Hepatocyte (in vitro differentiated cells): ENCODE results near the gene SCN9A. TPM values are rescaled to one million over a fixed set of nuclear protein-coding genes. Genes with fewer than 3 reads are reported as not detected.

Source experiments
- DNase-seq: peaks from one replicate; pipeline ENCODE4 v3.0.0-alpha.2; 2016; ENCODE audit warnings: low spot score
- H2AFZ ChIP-seq: fragments of 200-600 bp; sonication (generic); 2 replicates; pipeline ENCODE4 v1.6.0; 2016; ENCODE audit warnings: antibody characterized with exemption, mild to moderate bottlenecking
- H3K27ac ChIP-seq: fragments of 200-600 bp; sonication (generic); 2 replicates; pipeline ENCODE4 v1.5.1; 2016; ENCODE audit warnings: mild to moderate bottlenecking
- H3K27me3 ChIP-seq: fragments of 200-600 bp; sonication (generic); 2 replicates; pipeline ENCODE4 v1.6.1; 2016
- H3K36me3 ChIP-seq: fragments of 200-600 bp; sonication (generic); replicated peaks from 2 replicates; pipeline ENCODE4 v1.5.1; 2016; ENCODE audit warnings: low read depth; ENCODE audit not compliant: insufficient read depth
- H3K4me1 ChIP-seq: fragments of 200-600 bp; sonication (generic); 2 replicates; pipeline ENCODE4 v1.5.1; 2016; ENCODE audit warnings: mild to moderate bottlenecking, moderate library complexity; ENCODE audit not compliant: insufficient read depth
- H3K4me2 ChIP-seq: fragments of 200-600 bp; sonication (generic); 2 replicates; pipeline ENCODE4 v1.6.0; 2016
- H3K4me3 ChIP-seq: fragments of 200-600 bp; sonication (generic); 2 replicates; pipeline ENCODE4 v1.5.1; 2016; ENCODE audit warnings: mild to moderate bottlenecking
- H3K79me2 ChIP-seq: fragments of 200-600 bp; sonication (generic); 2 replicates; pipeline ENCODE4 v1.6.0; 2017; ENCODE audit warnings: mild to moderate bottlenecking
- H3K9me2 ChIP-seq: fragments of 200-600 bp; sonication (generic); replicated peaks from 2 replicates; pipeline ENCODE4 v1.6.0; 2017; ENCODE audit warnings: mild to moderate bottlenecking; ENCODE audit not compliant: insufficient read depth
- H3K9me3 ChIP-seq: fragments of 200-600 bp; sonication (generic); 2 replicates; pipeline ENCODE4 v1.5.1; 2016; ENCODE audit warnings: low read depth, mild to moderate bottlenecking
- H4K20me1 ChIP-seq: fragments of 200-600 bp; sonication (generic); 2 replicates; pipeline ENCODE4 v1.6.0; 2016; ENCODE audit warnings: mild to moderate bottlenecking; ENCODE audit not compliant: insufficient read depth, poor library complexity, severe bottlenecking
- EZH2 ChIP-seq: fragments of 200-600 bp; sonication (generic); IDR thresholded peaks from 2 replicates; pipeline ENCODE4 v1.6.1; 2016; ENCODE audit warnings: antibody characterized with exemption, mild to moderate bottlenecking, borderline replicate concordance
- EZH2phosphoT487 ChIP-seq: fragments of 200-600 bp; sonication (generic); IDR thresholded peaks from one replicate; pipeline ENCODE4 v1.6.1; 2018; ENCODE audit warnings: antibody characterized with exemption, mild to moderate bottlenecking, low read depth, moderate library complexity; ENCODE audit not compliant: unreplicated experiment, severe bottlenecking
- WGBS: methylation state at CpG from one replicate; pipeline ENCODE4 v1.1.6; 2016; ENCODE audit warnings: low lambda C conversion rate; ENCODE audit errors: missing lambda C conversion rate; 5-methylcytosine and 5-hydroxymethylcytosine counted together
- polyA plus RNA-seq: library from polyadenylated mRNA; unstranded; fragments of >200 nt; fragmentation: Nextera tagmentation; extraction: Ambion mirVana; gene quantifications from 2 replicates; pipeline ENCODE4 v1.2.1, GENCODE V29; 2016
- total RNA-seq: library from RNA; depleted of rRNA; stranded (reverse); fragments of >200 nt; gene quantifications from 2 replicates; pipeline ENCODE4 v1.2.3, GENCODE V29; 2014
- TF ChIP-seq, protein P1 (sequence below): fragments of 200-600 bp; sonication (generic); IDR thresholded peaks from 2 replicates; pipeline ENCODE4 v1.5.1; 2016; ENCODE audit warnings: antibody characterized with exemption, mild to moderate bottlenecking; ENCODE audit not compliant: poor library complexity

SCN9A gene
- total and polyA plus RNA-seq, 2 experiments from 2014 or later, result 5.1 to 11.7 TPM

DNA sequence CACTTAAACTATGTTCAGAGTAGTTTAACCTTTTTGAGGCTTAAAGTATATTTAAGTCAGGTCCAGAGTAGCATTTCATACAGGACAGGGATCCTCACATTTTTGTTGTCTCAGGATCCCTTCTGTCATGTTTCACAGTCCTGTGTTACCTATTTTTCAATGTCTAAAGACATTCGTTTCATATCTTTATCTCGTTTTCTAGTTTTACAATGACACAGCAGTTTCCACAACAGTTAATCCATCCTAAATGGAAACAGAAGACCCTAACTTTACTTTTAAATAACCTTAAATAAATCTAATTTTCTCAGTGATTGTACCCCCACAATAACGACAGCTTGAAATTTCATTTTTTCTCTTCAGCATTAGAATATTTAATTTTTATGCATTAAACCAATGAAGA is 17.3 kb upstream of the SCN9A start:
- H3K27ac ChIP-seq, result no peak overlapping the region
- no peak overlapping the region for H2AFZ ChIP-seq
- no peak for DNase-seq
- no peaks in the 10 kb centered on the region for H3K36me3 ChIP-seq
- no peaks in the 10 kb centered on the region for H3K9me2 ChIP-seq
- H4K20me1 ChIP-seq, result no peaks in the 10 kb centered on the region
- no peaks in the 10 kb centered on the region for H3K79me2 ChIP-seq
- no peak overlapping the region for H3K4me2 ChIP-seq
- no peaks in the 10 kb centered on the region for H3K27me3 ChIP-seq
- H3K4me1 ChIP-seq, result no peaks in the 10 kb centered on the region
- H3K4me3 ChIP-seq, result no peak overlapping the region
- no peak for TF ChIP-seq EZH2phosphoT487
- TF ChIP-seq, protein P1, sequence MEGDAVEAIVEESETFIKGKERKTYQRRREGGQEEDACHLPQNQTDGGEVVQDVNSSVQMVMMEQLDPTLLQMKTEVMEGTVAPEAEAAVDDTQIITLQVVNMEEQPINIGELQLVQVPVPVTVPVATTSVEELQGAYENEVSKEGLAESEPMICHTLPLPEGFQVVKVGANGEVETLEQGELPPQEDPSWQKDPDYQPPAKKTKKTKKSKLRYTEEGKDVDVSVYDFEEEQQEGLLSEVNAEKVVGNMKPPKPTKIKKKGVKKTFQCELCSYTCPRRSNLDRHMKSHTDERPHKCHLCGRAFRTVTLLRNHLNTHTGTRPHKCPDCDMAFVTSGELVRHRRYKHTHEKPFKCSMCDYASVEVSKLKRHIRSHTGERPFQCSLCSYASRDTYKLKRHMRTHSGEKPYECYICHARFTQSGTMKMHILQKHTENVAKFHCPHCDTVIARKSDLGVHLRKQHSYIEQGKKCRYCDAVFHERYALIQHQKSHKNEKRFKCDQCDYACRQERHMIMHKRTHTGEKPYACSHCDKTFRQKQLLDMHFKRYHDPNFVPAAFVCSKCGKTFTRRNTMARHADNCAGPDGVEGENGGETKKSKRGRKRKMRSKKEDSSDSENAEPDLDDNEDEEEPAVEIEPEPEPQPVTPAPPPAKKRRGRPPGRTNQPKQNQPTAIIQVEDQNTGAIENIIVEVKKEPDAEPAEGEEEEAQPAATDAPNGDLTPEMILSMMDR, result no peak
- no peak for TF ChIP-seq EZH2
- H3K9me3 ChIP-seq, result no peaks in the 10 kb centered on the region
- WGBS, result 65% methylated on average over 3 of the region's 3 CpGs

DNA sequence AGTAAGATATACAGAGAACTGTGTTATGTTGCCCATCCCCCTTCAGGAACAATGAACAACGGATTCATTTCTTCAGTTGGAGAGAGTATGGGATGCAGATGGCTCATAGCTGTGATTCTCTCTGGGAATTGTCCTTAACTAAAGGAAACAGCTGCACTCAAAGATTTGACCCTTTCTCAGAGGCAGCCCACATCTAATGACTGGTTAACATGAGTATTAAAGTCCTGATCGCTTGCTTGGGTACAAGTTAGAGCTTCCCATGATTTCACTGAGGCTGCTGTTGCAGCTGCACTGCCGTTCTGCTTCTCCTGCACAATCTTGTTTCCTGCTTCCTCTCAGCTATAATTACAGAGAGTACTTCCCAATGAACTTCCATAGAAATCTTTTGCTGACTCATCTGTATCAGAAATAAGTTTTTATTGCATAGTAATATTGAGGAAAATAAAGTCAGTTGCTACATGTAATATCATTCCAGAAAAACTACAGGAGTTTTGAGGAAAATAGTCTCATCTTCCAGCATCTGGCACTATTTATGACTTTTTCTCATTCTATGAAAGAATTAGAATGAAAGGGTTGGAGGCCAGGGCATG is 12.8 kb upstream of the SCN9A start:
- TF ChIP-seq EZH2, result no peak
- TF ChIP-seq EZH2phosphoT487, result no peak
- TF ChIP-seq, protein P1, result no peak
- WGBS, result 69% methylated on average over 3 of the region's 3 CpGs

DNA sequence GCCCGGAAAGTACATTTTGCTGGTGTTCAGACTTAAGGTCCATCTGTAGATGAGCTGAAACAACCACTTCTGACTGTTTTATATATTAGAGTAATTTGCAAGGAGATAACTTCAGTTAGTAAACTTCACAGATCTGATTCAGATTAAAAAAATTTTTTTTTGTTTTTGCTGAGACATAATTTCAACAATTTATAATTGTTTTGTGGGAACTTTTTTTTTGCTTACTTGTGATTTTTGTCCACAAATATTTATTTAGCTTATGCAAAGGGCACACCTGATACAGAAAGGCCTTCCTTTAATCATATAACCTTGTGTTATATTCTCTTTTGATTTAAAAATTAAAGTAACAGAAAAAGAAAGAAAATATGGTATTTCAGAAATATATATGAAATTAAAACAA is 9.6 kb upstream of the SCN9A start:
- DNase-seq, result no peak
- no peaks in the 10 kb centered on the region for H3K79me2 ChIP-seq
- peaks cover under 1% of the 10 kb centered on the region for H3K27me3 ChIP-seq
- no peaks in the 10 kb centered on the region for H3K4me1 ChIP-seq
- TF ChIP-seq EZH2phosphoT487 (no peak), EZH2 (no peak)
- TF ChIP-seq, protein P1, result no peak
- H3K4me2 ChIP-seq, result no peak overlapping the region
- no peak overlapping the region for H3K4me3 ChIP-seq
- no peak overlapping the region for H3K27ac ChIP-seq
- WGBS, result 97% methylated on average over 1 of the region's 1 CpG
- H3K36me3 ChIP-seq, result no peaks in the 10 kb centered on the region
- H3K9me3 ChIP-seq, result no peaks in the 10 kb centered on the region
- no peak overlapping the region for H2AFZ ChIP-seq
- H4K20me1 ChIP-seq, result no peaks in the 10 kb centered on the region
- H3K9me2 ChIP-seq, result no peaks in the 10 kb centered on the region

More for the DNA sequence above, 12.8 kb upstream of the SCN9A start:
- no peaks in the 10 kb centered on the region for H3K79me2 ChIP-seq
- H3K9me2 ChIP-seq, result no peaks in the 10 kb centered on the region
- no peak for DNase-seq
- no peak overlapping the region for H3K4me3 ChIP-seq
- no peak overlapping the region for H3K27ac ChIP-seq
- no peaks in the 10 kb centered on the region for H3K4me1 ChIP-seq
- no peaks in the 10 kb centered on the region for H3K27me3 ChIP-seq
- H3K9me3 ChIP-seq, result no peaks in the 10 kb centered on the region
- no peak overlapping the region for H3K4me2 ChIP-seq
- H3K36me3 ChIP-seq, result no peaks in the 10 kb centered on the region
- no peak overlapping the region for H2AFZ ChIP-seq
- H4K20me1 ChIP-seq, result no peaks in the 10 kb centered on the region

DNA sequence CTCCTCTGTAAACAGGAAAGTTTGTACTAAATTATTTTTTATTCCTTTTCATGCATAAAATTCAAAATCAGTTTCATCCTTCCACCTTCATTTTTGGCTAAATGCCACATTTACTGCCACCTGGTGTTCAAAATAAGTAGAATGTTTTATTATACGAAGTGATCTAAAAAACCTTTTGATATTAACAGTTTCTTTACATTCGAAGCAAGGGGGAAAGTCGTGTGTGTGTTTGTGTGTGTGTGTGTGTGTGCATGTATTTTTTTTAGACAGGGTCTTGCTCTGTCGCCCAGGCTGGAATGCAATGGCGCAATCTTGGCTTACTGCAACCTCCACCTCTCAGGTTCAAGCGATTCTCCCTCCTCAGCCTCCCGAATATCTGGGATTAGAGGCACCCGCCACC is 9.0 kb upstream of the SCN9A start:
- Histone ChIP-seq H3K36me3 (no peaks in the 10 kb centered on the region), H3K4me2 (no peak overlapping the region), H2AFZ (no peak overlapping the region), H3K27me3 (peaks cover 5% of the 10 kb centered on the region), H3K9me3 (no peaks in the 10 kb centered on the region), H3K9me2 (no peaks in the 10 kb centered on the region), H3K27ac (no peak overlapping the region), H4K20me1 (no peaks in the 10 kb centered on the region), H3K4me1 (no peaks in the 10 kb centered on the region), H3K79me2 (no peaks in the 10 kb centered on the region), H3K4me3 (no peak overlapping the region)
- TF ChIP-seq EZH2, result no peak
- no peak for TF ChIP-seq EZH2phosphoT487
- TF ChIP-seq, protein P1, result peak; percentile 52
- peak; percentile 37 for DNase-seq
- WGBS, result 67% methylated on average over 8 of the region's 8 CpGs
